Activated CD8-positive, alpha-beta memory T cell treated with anti-CD3 and anti-CD28 coated beads for 24 hours (primary cell): ENCODE measurements around the gene ALOX12B.
"Not testable (repeated sequence)": the region's sequence is repeated elsewhere in the genome, so short reads cannot be mapped to it uniquely, and the experiment has no call there.

ENCODE experiments used
- DNase-seq: peaks from one replicate; pipeline ENCODE4 v3.0.0-alpha.2; 2020

Gene ALOX12B

DNA sequence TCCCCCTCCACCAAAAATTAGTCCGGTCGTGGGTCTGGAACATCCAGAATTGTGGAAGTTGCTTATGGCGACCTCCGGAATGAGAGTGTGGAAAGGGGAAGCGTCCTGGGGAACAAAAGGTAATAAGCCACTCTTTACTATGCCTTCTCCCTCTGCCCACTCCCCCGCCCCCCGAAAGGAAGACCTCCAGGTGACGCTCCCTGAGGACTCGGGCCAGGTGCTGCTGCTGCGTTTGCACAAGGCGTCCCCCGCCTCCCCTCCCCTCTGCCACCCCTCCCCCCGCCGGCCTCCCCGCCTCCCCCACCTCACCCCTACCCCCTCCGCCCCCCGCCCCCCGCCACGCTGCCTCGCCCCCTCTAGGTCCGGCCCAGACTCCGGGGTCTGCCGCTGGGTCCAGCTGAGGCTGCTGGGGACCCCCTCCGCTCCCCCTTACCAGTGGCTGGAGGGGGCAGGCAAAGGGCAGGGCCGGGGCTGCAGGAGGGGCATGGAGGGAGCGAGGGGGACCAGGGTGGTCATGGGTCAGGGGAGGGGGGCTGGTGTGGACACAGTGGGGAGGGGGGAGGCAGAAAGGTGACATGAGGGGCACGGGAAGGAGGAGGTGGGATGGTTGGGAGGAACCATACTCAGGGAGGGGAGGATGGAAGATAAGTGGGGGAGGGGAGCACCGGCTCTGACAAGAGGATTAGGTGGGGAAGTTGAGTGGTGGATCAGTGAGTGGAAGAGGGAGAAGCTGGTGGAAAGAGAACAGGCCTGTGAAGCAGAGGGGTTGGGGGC is 23.6 kb downstream of the ALOX12B start:
- no peak for DNase-seq

GRCh38 chr17:8062807-8063483 is 24.6 kb downstream of the ALOX12B start:
- no peak for DNase-seq

DNA sequence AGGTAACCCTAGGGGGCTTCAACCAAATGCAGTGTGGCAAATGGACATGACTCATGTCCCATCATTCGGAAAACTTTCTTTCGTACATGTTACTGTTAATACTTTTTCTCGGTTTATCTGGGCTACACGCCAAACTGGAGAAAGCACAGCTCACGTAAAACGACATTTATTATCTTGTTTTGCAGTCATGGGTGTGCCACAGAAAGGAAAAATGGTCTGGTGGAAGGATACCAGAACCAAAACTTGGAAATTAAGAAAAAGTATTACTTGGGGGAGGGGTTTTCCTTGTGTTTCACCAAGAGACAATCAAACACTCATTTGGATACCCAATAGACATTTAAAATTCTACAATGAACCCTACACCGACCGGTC is 25.1 kb downstream of the ALOX12B start:
- no peak for DNase-seq

DNA sequence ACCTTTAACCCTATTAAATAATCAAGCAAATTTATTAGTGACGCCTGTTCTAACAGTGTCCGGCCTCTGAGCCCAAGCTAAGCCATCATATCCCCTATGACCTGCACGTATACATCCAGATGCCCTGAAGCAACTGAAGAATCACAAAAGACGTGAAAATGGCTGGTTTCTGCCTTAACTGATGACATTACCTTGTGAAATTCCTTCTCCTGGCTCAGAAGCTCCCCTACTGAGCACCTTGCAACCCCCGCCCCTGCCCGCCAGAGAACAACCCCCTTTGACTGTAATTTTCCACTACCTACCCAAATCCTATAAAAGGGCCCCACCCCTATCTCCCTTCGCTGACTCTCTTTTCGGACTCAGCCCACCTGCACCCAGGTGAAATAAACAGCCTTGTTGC is 25.7 kb downstream of the ALOX12B start:
- not testable (repeated sequence) for DNase-seq

DNA sequence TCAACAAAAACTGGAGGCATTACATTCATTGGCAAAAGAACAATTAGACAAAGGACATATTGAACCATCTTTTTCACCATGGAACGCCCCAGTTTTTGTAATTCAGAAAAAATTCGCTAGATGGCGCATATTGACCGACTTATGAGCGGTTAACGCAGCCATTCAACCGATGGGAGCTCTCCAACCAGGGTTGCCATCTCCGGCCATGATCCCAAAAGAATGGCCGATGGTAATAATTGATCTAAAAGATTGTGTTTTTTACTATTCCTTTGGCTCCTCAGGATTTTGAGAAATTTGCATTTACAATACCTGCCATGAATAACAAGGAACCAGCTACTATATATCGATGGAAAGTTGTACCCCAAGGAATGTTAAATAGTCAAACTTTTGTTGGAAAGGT is 27.2 kb downstream of the ALOX12B start:
- peak; percentile 77 for DNase-seq

DNA sequence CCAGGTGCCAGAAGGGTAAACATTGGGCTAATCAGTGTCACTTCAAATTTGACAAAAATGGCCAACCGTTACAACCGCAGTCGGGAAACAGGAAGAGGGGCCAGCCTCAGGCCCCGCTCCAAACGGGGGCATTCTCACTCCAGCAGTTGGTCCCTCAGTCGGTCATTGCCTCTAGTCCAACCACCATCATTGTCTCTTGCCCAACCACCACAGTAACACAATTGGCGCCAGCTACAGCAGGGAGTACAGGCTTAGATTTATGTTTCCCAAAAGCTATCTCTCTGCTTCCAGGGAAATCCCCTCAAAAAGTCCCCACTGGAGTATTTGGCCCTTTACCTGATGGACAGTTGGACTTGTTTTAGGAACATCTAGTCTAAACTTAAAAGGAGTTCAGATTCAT is 28.4 kb downstream of the ALOX12B start:
- DNase-seq = no peak

- peak; percentile 75 for DNase-seq
These were observed 29.8 kb downstream of the ALOX12B start for GRCh38 chr17:8057691-8058114.

DNA sequence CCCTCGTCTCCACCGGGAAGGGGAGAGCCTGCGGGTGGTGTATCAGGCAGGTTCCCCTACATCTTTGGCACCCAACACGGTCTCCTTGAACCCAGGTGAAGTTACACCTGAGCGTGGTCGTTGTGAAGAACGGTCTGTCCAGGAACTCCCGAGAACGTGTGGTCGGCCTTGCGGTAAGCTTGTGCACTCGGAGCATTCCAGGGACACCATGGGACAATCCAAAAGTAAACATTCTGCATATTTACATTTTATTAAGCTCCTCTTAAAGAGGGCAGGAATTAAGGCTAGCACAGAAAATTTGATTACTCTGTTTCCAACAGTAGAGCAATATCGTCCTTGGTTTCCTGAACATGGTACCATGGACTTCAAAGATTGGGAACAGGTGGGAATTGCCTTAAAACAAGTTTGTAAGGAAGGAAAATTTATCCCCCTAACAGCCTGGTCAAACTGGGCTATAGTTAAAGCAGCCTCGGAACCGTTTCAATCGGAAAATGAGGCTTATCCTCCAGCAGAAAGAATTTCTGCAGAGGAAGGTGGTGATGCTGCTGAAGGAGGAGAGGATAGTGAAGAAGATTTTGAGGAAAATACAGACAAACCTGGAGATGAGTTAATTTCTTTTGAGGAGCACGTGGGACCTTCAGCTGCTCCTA is 30.4 kb downstream of the ALOX12B start:
- DNase-seq = no peak

DNA sequence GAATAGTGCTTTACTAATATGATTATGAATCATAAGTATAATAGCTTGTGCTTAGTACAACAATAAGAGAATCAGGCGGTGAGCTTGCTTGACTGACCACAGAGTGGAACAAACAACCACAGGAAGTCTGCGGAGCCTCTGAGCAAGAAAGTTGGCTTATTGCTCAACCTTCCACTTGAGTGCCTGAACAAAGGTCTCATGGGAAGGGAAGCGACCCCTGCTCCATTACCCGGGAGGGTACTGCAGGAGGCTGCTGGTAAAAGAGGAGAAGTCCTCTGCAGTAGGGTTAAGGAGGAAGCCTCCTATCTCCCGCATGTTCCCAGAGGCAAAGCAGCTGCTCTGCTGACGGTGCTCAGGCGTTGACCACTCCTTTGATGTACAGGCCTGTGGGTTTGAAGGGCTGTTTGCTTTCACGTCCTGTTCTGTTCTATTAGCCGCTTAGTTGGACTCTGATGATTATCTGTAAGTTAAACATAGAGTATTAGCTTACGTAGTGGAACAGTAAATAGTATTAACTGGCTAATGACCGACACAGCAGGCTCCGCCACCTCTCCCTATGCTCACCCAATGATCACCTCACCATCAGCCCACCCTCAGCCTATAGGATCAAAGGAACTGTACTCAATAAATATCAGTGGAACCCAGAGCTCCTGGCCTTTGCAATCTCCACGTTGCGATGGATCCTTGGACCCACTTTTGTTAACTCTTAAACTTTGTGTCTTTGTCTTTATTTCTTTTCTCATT is 31.1 kb downstream of the ALOX12B start:
- no peak for DNase-seq

DNA sequence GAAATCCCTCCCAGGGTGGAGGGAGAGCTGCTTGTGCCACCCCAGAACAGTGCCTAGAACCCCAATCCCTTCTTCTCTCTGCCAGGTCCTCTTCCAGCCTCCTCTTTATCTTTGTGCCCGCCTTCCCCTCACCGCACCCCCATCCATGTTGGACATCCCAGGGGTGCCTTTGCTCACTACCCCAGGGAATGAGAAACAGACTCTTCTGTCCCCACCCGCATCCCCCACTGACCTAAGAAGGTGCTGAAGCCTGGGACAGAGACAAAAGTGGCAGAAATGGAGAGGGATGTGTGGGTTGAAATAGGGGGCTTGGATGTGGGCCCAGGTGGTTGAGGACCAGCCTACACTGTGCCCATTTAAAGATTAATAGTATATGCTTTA is 31.7 kb downstream of the ALOX12B start:
- no peak for DNase-seq

- no peak for DNase-seq
These were observed 33.9 kb downstream of the ALOX12B start for GRCh38 chr17:8053600-8053999.

- no peak for DNase-seq
These were observed 35.0 kb downstream of the ALOX12B start for GRCh38 chr17:8052256-8053252.

- no peak for DNase-seq
These were observed 35.7 kb downstream of the ALOX12B start for GRCh38 chr17:8051831-8052230.

GRCh38 chr17:8048736-8049135 is 38.8 kb downstream of the ALOX12B start:
- DNase-seq = no peak

DNA sequence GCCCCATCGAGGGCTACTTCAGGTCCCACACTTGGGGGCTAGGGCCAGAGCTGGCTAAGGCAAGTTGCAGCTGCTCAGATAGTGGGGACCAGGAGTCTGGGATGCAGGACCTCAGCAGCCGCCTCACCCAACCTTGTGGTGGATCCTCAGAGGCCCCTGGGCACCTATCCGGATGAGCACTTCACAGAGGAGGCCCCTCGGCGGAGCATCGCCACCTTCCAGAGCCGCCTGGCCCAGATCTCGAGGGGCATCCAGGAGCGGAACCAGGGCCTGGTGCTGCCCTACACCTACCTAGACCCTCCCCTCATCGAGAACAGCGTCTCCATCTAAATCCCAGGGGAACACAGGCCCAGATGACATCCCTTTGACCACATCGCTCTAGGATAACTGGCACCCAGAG is 39.3 kb downstream of the ALOX12B start:
- DNase-seq = no peak

- DNase-seq = no peak
These were observed 39.8 kb downstream of the ALOX12B start for GRCh38 chr17:8047769-8048110.

GRCh38 chr17:8046929-8047768 is 40.4 kb downstream of the ALOX12B start:
- DNase-seq = no peak

DNA sequence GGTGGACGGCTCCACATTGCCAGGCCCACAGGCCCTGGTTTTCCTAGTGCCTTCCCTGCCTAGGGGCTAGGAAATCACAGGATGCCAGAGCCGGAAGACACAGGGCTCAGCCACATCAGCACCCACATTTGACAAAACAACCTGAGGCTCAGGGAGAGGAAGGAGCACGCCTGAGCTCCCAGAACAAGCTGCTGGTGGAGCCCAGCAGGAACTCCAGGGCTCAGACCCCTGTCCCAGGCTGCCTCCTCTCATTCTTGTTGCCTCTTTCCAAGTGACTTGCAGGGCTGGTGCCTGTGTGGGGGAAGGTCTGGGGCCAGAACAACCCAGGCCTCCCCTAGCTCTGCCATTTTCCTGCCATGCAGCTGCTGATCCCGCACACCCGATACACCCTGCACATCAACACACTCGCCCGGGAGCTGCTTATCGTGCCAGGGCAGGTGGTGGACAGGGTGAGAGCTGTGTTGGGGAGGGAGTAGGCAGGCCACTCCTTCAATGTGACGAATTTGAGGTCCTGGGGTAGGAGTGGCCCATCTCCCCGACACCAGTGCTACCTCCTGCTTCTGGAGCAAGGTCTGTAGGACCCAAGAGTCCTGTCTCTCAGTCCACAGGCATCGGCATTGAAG is 41.1 kb downstream of the ALOX12B start:
- DNase-seq = no peak

GRCh38 chr17:8044819-8045810 is 42.4 kb downstream of the ALOX12B start:
- no peak for DNase-seq

DNA sequence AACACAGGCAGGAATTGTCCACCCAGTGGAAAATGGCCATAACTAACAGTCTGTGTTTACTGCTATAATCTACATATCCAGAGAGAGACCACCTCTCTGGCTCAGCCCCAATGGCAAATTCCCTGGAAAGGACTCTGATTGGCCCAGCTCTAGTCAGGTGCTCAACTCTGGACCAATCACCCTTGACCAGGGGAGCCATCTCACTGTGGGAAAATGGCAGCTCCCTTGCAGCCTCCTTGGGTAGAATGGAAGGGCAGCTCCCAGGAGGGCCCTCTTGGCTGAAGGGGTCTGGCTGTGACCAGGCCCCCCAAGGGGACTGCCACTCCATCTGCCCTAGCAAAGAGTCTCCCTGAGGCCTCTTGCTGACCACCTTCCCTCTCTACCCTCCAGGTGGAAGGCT is 45.5 kb downstream of the ALOX12B start:
- no peak for DNase-seq
